NCI-H146 treated with DMSO at 0.1 percent for 48 hours (cell line): ENCODE results near the gene CREB3L2.
"Not testable (repeated sequence)": the region's sequence is repeated elsewhere in the genome, so short reads cannot be mapped to it uniquely, and the experiment has no call there.

Experiments
- DNase-seq: peaks from one replicate; lab custom pipeline; 2025; ENCODE audit not compliant: unreplicated experiment; lab: John Stamatoyannopoulos, UW

CREB3L2 gene

GRCh38 chr7:137989094-137989493 is 12.8 kb downstream of the CREB3L2 start:
- DNase-seq = no peak

- no peak for DNase-seq
Observed at GRCh38 chr7:137987968-137988367, 13.9 kb downstream of the CREB3L2 start.

- no peak for DNase-seq
Observed at GRCh38 chr7:137987563-137987962, 14.3 kb downstream of the CREB3L2 start.

- DNase-seq = no peak
Observed at GRCh38 chr7:137987018-137987349, 14.9 kb downstream of the CREB3L2 start.

- no peak for DNase-seq
Observed at GRCh38 chr7:137986252-137987017, 15.5 kb downstream of the CREB3L2 start.

GRCh38 chr7:137985897-137986251 is 16.0 kb downstream of the CREB3L2 start:
- DNase-seq = no peak

- no peak for DNase-seq
Observed at GRCh38 chr7:137985253-137985896, 16.5 kb downstream of the CREB3L2 start.

GRCh38 chr7:137984181-137985041 is 17.5 kb downstream of the CREB3L2 start:
- DNase-seq = no peak

GRCh38 chr7:137983323-137984008 is 18.4 kb downstream of the CREB3L2 start:
- peak; percentile 83 for DNase-seq

- not testable (repeated sequence) for DNase-seq
Observed at GRCh38 chr7:137982394-137982793, 19.5 kb downstream of the CREB3L2 start.

- DNase-seq = no peak
Observed at GRCh38 chr7:137981668-137982067, 20.2 kb downstream of the CREB3L2 start.

- no peak for DNase-seq
Observed at GRCh38 chr7:137981175-137981574, 20.7 kb downstream of the CREB3L2 start.

GRCh38 chr7:137980308-137980707 is 21.6 kb downstream of the CREB3L2 start:
- no peak for DNase-seq

- no peak for DNase-seq
Observed at GRCh38 chr7:137978464-137979237, 23.2 kb downstream of the CREB3L2 start.

GRCh38 chr7:137977173-137977572 is 24.7 kb downstream of the CREB3L2 start:
- DNase-seq = no peak

- no peak for DNase-seq
Observed at GRCh38 chr7:137976696-137977095, 25.2 kb downstream of the CREB3L2 start.

GRCh38 chr7:137976232-137976631 is 25.7 kb downstream of the CREB3L2 start:
- no peak for DNase-seq

- no peak for DNase-seq
Observed at GRCh38 chr7:137975768-137976167, 26.1 kb downstream of the CREB3L2 start.

- DNase-seq = no peak
Observed at GRCh38 chr7:137975221-137975620, 26.7 kb downstream of the CREB3L2 start.

- DNase-seq = no peak
Observed at GRCh38 chr7:137974766-137975165, 27.1 kb downstream of the CREB3L2 start.
